ENCODE measurements around the gene XDH. TPM values are rescaled to one million over a fixed set of nuclear protein-coding genes. Genes with fewer than 3 reads are reported as not detected.

The XDH gene
- total RNA-seq, 4 donors from 2014 or later, result 2.3 to 54.0 (median 39.0) TPM

GRCh38 chr2:31317396-31317795, 97.1 kb downstream of the XDH start:
- Histone ChIP-seq H3K36me3 (no peaks in the 10 kb centered on the region), H3K4me1 (peaks cover 6 to 41% (median 9%) of the 10 kb centered on the region in 3 donors), H3K27me3 (no peaks in the 10 kb centered on the region), H3K9me3 (no peaks in the 10 kb centered on the region), H3K27ac (no peak overlapping the region), H3K4me3 (no peak overlapping the region)
- intact Hi-C loops (cut with DNase I), result no loop called here
- TF ChIP-seq CTCF (IDR thresholded peaks at IDR 0.05) (no peak), POLR2A (IDR thresholded peaks at IDR 0.05) (no peak)
- 53 to 61% methylated on average over 3 of the region's 3 CpGs for WGBS, 2 donors
- no peak for DNase-seq

DNA sequence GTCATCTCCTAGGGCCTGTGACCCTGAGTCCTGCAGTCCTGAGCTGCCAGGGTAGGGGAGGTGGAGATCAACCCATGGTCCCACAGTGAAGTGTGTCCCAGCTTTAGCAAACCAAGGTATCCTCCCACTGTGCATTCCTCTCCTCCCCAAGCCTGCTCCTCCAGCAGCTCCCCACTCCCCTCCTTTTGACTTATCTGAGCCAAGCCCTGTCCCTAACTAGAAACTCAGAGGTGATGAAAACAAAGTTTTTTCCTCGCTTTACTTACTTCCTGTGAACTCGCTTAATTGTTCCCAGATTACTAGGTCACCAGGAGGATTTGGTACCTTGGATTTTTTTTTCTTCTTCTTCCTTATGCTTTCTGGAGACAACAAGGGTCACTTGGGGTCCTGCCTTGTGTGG, 99.8 kb downstream of the XDH start:
- WGBS, 2 donors, result 67 to 95% methylated on average over 2 of the region's 2 CpGs
- peak overlapping the region in 3 of 4 donors; percentile 60 to 76 (median 68) for H3K27ac ChIP-seq
- no peak for TF ChIP-seq POLR2A (IDR thresholded peaks at IDR 0.05)
- TF ChIP-seq CTCF (IDR thresholded peaks at IDR 0.05), result no peak
- DNase-seq, result no peak
- H3K4me1 ChIP-seq, result peaks cover 6 to 44% (median 8%) of the 10 kb centered on the region in 3 donors
- H3K36me3 ChIP-seq, result no peaks in the 10 kb centered on the region
- H3K4me3 ChIP-seq, result no peak overlapping the region
- H3K27me3 ChIP-seq, result no peaks in the 10 kb centered on the region
- intact Hi-C loops (cut with DNase I), result no loop called here
- peaks cover 0 to 4% (median 0%) of the 10 kb centered on the region in 3 donors for H3K9me3 ChIP-seq

GRCh38 chr2:31312898-31313297, 101.6 kb downstream of the XDH start:
- Histone ChIP-seq H3K9me3 (peaks cover 0 to 4% (median 0%) of the 10 kb centered on the region in 3 donors), H3K36me3 (no peaks in the 10 kb centered on the region), H3K27ac (peak overlapping the region in 3 of 4 donors; percentile 60 to 76 (median 68)), H3K4me3 (no peak overlapping the region), H3K4me1 (peaks cover 0 to 26% (median 0%) of the 10 kb centered on the region in 3 donors), H3K27me3 (no peaks in the 10 kb centered on the region)
- WGBS, 2 donors, result 41 to 77% methylated on average over 2 to 3 of the region's 3 CpGs
- intact Hi-C loops (cut with DNase I), result no loop called here
- TF ChIP-seq POLR2A (IDR thresholded peaks at IDR 0.05) (no peak), CTCF (IDR thresholded peaks at IDR 0.05) (no peak)
- DNase-seq, result no peak

DNA sequence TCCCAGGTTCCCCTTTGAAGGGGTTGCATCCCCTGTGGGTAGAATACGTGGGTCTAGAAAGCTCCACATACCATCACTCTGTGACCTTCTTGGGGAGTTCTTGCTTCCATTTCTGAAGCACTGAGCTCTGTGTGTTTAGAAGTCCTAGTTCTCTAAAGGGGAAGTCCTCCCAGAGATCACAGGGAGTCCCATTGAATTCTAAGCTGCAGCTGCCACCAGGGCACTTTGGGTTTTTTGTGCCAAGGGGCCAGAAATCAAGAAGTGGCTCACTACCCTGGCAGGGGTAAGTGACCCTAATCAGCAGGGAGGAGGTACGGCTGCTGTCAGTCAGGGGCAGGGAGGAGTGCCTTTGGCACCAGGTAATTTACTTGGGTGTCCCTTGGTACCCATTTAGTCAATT, 109.7 kb downstream of the XDH start:
- intact Hi-C loops (cut with DNase I), result no loop called here
- TF ChIP-seq CTCF (IDR thresholded peaks at IDR 0.05) (no peak), POLR2A (IDR thresholded peaks at IDR 0.05) (no peak)
- H3K27ac ChIP-seq, result no peak overlapping the region
- H3K4me3 ChIP-seq, result no peak overlapping the region
- no peaks in the 10 kb centered on the region for H3K27me3 ChIP-seq
- WGBS, 2 donors, result 67% methylated on average over 1 of the region's 2 CpGs
- peaks cover 4 to 37% (median 13%) of the 10 kb centered on the region in 3 donors for H3K4me1 ChIP-seq
- peaks cover 0 to 1% (median 0%) of the 10 kb centered on the region in 3 donors for H3K9me3 ChIP-seq
- no peaks in the 10 kb centered on the region for H3K36me3 ChIP-seq
- DNase-seq, result no peak

DNA sequence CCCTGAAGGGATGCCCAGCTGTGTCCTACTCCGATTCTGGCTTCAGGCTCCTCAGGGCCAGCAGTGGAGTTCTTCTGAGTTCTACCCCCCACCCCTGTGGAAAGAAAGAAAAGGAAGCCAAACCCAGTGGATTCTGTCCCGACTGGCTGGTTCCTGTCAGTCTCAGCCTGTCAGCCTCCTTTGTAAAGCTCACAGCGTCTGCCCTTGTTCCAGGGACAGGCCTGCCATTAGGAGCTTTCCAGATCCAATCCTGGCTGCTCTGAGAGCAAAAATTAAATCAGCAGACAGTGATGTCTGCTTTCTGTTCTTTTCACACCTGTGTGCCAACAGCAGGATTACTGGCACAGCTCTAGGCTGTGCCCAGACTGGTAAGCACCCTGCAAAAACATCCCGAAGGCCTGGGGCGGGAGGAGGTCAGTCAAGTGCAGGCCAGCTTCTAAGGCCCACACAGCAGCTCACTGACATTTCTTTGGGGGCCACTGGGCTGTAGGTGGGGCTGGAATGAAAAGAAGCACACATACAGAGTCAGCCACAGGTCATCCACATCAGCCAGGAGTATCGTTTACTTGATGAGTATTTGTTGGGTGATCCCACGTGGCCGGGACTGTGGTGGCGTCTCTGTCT, 111.5 kb downstream of the XDH start:
- Histone ChIP-seq H3K4me1 (peaks cover 7 to 41% (median 13%) of the 10 kb centered on the region in 3 donors), H3K27me3 (no peaks in the 10 kb centered on the region), H3K9me3 (no peaks in the 10 kb centered on the region), H3K27ac (peak overlapping the region; percentile 74 to 86 (median 79)), H3K4me3 (no peak overlapping the region), H3K36me3 (no peaks in the 10 kb centered on the region)
- WGBS, 2 donors, result 41 to 42% methylated on average over 8 of the region's 9 CpGs
- DNase-seq, result no peak
- TF ChIP-seq POLR2A (IDR thresholded peaks at IDR 0.05) (no peak), CTCF (IDR thresholded peaks at IDR 0.05) (no peak)
- intact Hi-C loops (cut with DNase I), result no loop called here

Data from esophagus squamous epithelium (tissue), 5 donors.